PFSK-1 (cell line): Measurements from ENCODE around the gene DNAJB1.

Experiments
- FOXP2 ChIP-seq: optimal IDR thresholded peaks from 2 replicates; pipeline ENCODE3; 2011; ENCODE audit warnings: borderline replicate concordance, control low read depth, inconsistent platforms; ENCODE audit not compliant: insufficient read depth; ENCODE audit errors: extremely low read length, extremely low read depth
- POLR2AphosphoS5 ChIP-seq: IDR thresholded peaks from 2 replicates; pipeline ENCODE4 v1.6.1; 2012; ENCODE audit warnings: low read depth, mild to moderate bottlenecking, control low read depth, low read length, moderate library complexity
- REST ChIP-seq, 2 experiments: IDR thresholded peaks; 2 replicates each; pipeline versions ENCODE4 v1.6.1 to v1.8.0; 2011 to 2012; ENCODE audit warnings: low read depth in 2 of 2, low read length in 2 of 2, control low read depth in 1 of 2, inconsistent platforms in 1 of 2, mild to moderate bottlenecking in 1 of 2, moderate library complexity in 1 of 2; ENCODE audit not compliant: insufficient read depth in 1 of 2
- SIN3A ChIP-seq: IDR thresholded peaks from 2 replicates; pipeline ENCODE4 v1.6.1; 2012; ENCODE audit warnings: mild to moderate bottlenecking, low read length, moderate library complexity, borderline replicate concordance; ENCODE audit not compliant: insufficient read depth
- TAF1 ChIP-seq: IDR thresholded peaks from 2 replicates; pipeline ENCODE4 v1.6.1; 2012; ENCODE audit warnings: low read length, control low read depth, borderline replicate concordance; ENCODE audit not compliant: insufficient read depth

Gene DNAJB1

GRCh38 chr19:14516048-14516534, 2.1 kb downstream of the DNAJB1 start:
- TF ChIP-seq POLR2AphosphoS5 (no peak), REST (IDR thresholded peaks at IDR 0.05; ENCODE audit: insufficient read depth in 1 of 2, low read depth in 2 of 2, low read length in 2 of 2) (no peak), FOXP2 (no peak), SIN3A (no peak), TAF1 (no peak)

- TF ChIP-seq REST (IDR thresholded peaks at IDR 0.05; ENCODE audit: insufficient read depth in 1 of 2, low read depth in 2 of 2, low read length in 2 of 2) (no peak), SIN3A (no peak), TAF1 (no peak), POLR2AphosphoS5 (no peak), FOXP2 (no peak)
Observed at GRCh38 chr19:14515501-14516047, 2.6 kb downstream of the DNAJB1 start.

- TF ChIP-seq SIN3A (no peak), POLR2AphosphoS5 (no peak), TAF1 (no peak), REST (IDR thresholded peaks at IDR 0.05; ENCODE audit: insufficient read depth in 1 of 2, low read depth in 2 of 2, low read length in 2 of 2) (no peak)
Observed at GRCh38 chr19:14514215-14514863, 3.9 kb downstream of the DNAJB1 start.

- TF ChIP-seq SIN3A (no peak), REST (IDR thresholded peaks at IDR 0.05; ENCODE audit: insufficient read depth in 1 of 2, low read depth in 2 of 2, low read length in 2 of 2) (no peak), POLR2AphosphoS5 (no peak), TAF1 (no peak), FOXP2 (no peak)
Observed at GRCh38 chr19:14512406-14512961, 5.7 kb downstream of the DNAJB1 start.
